Measurements from ENCODE around the gene HDAC4. TPM values are rescaled to one million over a fixed set of nuclear protein-coding genes. Genes with fewer than 3 reads are reported as not detected.

Gene HDAC4
- total and polyA plus RNA-seq, 2 of the 4 experiments (the other 2 are of a cell fraction) = 4.1 to 7.2 TPM

DNA sequence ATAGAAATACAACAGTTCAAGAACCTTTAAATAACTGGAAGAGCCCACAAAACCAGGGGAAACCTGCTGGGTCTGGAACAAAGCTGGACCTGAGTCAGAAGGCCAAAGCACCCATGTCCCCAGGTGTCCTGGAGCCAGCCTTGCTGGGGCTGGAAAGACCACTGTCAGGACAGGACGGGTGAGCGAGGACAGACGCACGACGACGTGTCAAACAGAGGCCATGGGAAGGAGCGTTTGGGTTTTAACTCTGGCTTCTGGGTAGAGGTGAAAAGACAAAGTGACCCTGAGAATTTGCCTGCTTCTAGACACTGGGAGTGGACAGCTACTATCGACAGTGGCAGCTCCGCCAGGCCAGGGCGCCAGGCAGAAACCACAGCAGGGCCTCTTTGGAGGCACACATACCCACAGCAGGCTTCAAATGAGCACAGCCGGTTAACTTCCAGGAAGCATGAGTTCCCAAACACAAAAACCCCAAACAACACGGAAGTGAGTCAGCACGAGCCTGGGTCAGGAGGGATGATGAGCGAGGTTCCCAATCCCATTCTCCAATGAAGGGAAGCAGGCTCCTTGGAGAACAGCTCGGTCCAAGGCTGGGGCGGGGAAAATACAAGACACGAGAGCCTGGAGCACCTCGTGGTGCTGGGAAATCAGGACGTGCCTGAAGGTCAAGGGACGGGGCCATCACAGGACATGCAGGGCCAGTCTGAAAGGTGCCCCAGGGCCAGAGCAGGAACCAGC, 344.9 kb downstream of the HDAC4 start:
- POLR2A ChIA-PET (ENCODE audit: unreplicated experiment) = no interaction called here
- CTCF ChIA-PET = interaction anchor here (0.7 kb wide), 1 partner anchor 9 kb away, joined by 4 read pairs; no protein-coding TSS in a partner anchor
- Histone ChIP-seq H3K79me1 (ENCODE audit: low read depth in 1 of 2, low read length in 2 of 2) (no peaks in the 10 kb centered on the region), H3K9me1 (ENCODE audit: insufficient read depth, low read length) (0 out of 2 replicates have a peak, but pooled peaks cover under 1% of the 10 kb centered on the region), H2BK120ac (ENCODE audit: low read depth, low read length) (no peak overlapping the region), H3K36me3 (ENCODE audit: control insufficient read depth, insufficient read depth, low read length) (peaks cover 50% of the 10 kb centered on the region), H3K9me3 (ENCODE audit: control insufficient read depth, insufficient read depth, low read length) (peaks cover 2% of the 10 kb centered on the region), H3K4me2 (ENCODE audit: low read depth, low read length) (no peak overlapping the region), H2AFZ (replicated peaks; ENCODE audit: low read length, poor library complexity) (no peak overlapping the region), H3K4me1 (ENCODE audit: control insufficient read depth, insufficient read depth, low read length) (no peaks in the 10 kb centered on the region), H3K4ac (ENCODE audit: low read depth, low read length) (no peak overlapping the region), H3K56ac (ENCODE audit: extremely low read depth, insufficient read depth, low read length) (no peak overlapping the region), H3K27ac (ENCODE audit: insufficient read depth, low read length) (no peak overlapping the region), H4K5ac (ENCODE audit: low read depth, low read length) (no peak overlapping the region), H3K4me3 (ENCODE audit: insufficient read depth, low read depth, low read length) (no peak overlapping the region), H2BK5ac (ENCODE audit: low read depth, low read length, poor library complexity, severe bottlenecking) (no peak overlapping the region), H4K20me1 (ENCODE audit: insufficient read depth, low read length) (no peaks in the 10 kb centered on the region), H3K18ac (ENCODE audit: low read depth, low read length) (no peak overlapping the region), H4K91ac (ENCODE audit: insufficient read depth, low read depth, low read length) (no peak overlapping the region), H3K27me3 (ENCODE audit: control insufficient read depth, insufficient read depth, low read length) (no peaks in the 10 kb centered on the region), H3K23ac (ENCODE audit: low read depth, low read length) (no peak overlapping the region), H4K8ac (ENCODE audit: low read depth in 2 of 2, low read length in 2 of 2) (no peak overlapping the region), H3K14ac (replicated peaks; ENCODE audit: low read depth, low read length) (no peak overlapping the region), H2BK15ac (ENCODE audit: low read depth, low read length) (no peak overlapping the region), H2AK5ac (ENCODE audit: low read depth, low read length) (no peak overlapping the region), H2AK9ac (replicated peaks; ENCODE audit: low read depth, low read length, poor library complexity) (no peak overlapping the region), H2BK20ac (ENCODE audit: low read depth, low read length) (no peak overlapping the region), H3K9ac (ENCODE audit: low read depth, low read length) (no peak overlapping the region)
- ATAC-seq (ENCODE audit: low read depth) (no peak), DNase-seq (no peak)
- in situ Hi-C loops (cut with MboI; ENCODE audit: low sequenced_read_pairs) (loop anchor here (10.0 kb wide), 1 partner anchor 939 kb away; no protein-coding TSS in a partner anchor), intact Hi-C loops (cut with micrococcal nuclease) (no loop called here), dilution Hi-C loops (cut with HindIII; ENCODE audit: low sequenced_read_pairs, unreplicated experiment) (no loop called here)
- BruUV-seq (replicated peaks) = no TSS peak
- WGBS, 2 experiments (ENCODE audit: extremely low coverage in 2 of 2, insufficient read length in 1 of 2) = 94% methylated on average over 10 of the region's 20 CpGs; no CpG with 5 or more reads in 1 of the 2 experiments
- TF ChIP-seq, protein P1, sequence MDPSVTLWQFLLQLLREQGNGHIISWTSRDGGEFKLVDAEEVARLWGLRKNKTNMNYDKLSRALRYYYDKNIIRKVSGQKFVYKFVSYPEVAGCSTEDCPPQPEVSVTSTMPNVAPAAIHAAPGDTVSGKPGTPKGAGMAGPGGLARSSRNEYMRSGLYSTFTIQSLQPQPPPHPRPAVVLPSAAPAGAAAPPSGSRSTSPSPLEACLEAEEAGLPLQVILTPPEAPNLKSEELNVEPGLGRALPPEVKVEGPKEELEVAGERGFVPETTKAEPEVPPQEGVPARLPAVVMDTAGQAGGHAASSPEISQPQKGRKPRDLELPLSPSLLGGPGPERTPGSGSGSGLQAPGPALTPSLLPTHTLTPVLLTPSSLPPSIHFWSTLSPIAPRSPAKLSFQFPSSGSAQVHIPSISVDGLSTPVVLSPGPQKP (IDR thresholded peaks at IDR 0.05; ENCODE audit: borderline replicate concordance, low read depth, low read length) = no peak
- TF ChIP-seq MXI1 (IDR thresholded peaks at IDR 0.05; ENCODE audit: borderline replicate concordance, low read depth, low read length) (no peak), POLR2A (IDR thresholded peaks at IDR 0.05; ENCODE audit: low read depth, low read length) (no peak), MAFK (IDR thresholded peaks at IDR 0.05; ENCODE audit: low read depth, low read length) (no peak), BHLHE40 (IDR thresholded peaks at IDR 0.05; ENCODE audit: low read depth, low read length) (no peak)
- TF ChIP-seq, protein P2, sequence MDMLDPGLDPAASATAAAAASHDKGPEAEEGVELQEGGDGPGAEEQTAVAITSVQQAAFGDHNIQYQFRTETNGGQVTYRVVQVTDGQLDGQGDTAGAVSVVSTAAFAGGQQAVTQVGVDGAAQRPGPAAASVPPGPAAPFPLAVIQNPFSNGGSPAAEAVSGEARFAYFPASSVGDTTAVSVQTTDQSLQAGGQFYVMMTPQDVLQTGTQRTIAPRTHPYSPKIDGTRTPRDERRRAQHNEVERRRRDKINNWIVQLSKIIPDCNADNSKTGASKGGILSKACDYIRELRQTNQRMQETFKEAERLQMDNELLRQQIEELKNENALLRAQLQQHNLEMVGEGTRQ (IDR thresholded peaks at IDR 0.05; ENCODE audit: low read depth, low read length) = no peak

Data from IMR-90 (cell line).